ENCODE results near the gene FNBP1L.
"Not testable (repeated sequence)": the region's sequence is repeated elsewhere in the genome, so short reads cannot be mapped to it uniquely, and the experiment has no call there.

The FNBP1L gene

GRCh38 chr1:93575621-93576284, 127.8 kb downstream of the FNBP1L start:
- no peak for DNase-seq

DNA sequence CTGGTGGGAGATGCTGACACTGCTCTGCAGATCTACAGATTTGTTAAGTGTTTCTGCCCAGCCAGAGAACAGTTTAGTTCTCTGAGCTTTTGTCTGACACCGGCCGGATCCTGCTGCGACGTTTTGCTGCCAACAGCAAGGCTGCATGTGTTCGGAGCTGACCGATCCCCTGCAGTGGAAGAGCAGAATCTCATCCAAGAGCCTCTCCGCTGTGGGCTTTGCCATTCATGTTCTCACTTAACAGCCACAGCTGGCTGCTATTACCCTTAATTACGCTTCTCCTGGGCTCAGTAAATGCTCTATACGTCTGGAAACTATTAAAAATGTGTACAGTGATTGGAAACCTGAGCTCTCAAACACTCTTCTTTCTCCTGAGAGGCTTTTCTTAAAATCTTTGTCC, 128.4 kb downstream of the FNBP1L start:
- DNase-seq = no peak

- no peak for DNase-seq
Observed at GRCh38 chr1:93576746-93577145, 128.8 kb downstream of the FNBP1L start.

DNA sequence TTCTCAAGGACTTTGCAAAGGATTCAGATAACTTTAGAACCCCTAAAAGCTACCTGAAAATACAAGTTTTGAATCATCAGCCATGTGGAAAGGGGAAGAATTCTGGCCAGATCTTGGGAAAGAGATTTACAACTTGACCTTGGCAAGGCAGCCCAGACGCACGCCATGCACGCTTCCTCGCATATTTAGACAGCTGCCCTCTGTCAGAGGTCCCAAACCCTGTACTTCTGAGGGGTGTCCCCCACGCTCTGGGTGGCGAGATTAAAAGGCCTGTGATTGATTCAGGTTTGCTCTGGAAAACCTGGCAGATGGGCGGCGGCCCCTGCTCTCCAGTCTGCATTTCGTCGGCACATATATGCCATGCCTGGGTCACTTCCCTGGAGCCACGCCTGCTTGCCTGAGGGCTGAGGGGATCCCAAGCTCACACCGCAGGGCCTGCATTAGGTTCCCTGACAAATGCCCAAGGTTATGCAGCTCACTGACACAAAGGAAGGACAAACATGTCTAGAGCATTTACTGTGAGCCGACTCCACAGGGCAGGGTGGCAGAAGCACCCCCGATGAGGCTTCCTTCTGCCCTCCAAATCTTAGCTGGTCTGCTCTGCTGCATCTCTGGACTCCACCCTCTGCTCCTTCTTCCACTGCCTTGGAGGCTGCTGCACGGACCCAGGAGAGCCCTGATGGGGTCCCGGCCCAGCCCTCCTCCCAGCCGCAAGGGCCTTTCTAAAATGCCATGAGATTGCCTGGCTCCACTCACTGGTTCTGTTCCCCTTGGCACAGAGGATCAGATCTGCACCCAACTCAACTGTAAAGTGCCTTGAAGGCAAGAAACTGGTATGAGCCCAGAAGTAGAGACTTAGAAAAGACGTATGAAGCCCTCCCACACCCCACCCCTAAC, 129.9 kb downstream of the FNBP1L start:
- DNase-seq = no peak

GRCh38 chr1:93578433-93578830, 130.5 kb downstream of the FNBP1L start:
- DNase-seq = no peak

- DNase-seq = no peak
Observed at GRCh38 chr1:93578911-93579825, 131.2 kb downstream of the FNBP1L start.

DNA sequence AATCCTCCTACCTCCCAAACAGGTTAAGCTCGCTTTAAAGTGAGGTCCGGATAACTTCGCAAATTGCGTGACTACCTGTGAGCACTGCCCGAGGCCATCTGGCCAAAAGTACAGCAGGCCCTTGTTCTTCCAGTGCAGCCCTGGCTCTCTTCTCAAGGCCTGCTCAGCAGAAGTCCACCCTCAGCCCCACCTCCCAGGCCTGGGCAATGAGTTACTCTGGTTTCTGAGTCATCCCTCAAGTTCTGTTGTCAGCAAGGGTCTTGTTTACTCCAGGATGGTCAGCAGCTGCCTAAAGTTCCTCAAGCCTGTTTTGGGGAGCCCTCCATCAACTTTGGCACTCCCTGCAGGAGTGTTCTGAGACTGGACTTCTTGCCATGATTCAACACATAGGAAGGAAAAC, 132.0 kb downstream of the FNBP1L start:
- no peak for DNase-seq

GRCh38 chr1:93581917-93582850, 134.3 kb downstream of the FNBP1L start:
- no peak for DNase-seq

GRCh38 chr1:93584261-93585003, 136.5 kb downstream of the FNBP1L start:
- no peak for DNase-seq

GRCh38 chr1:93585059-93585966, 137.4 kb downstream of the FNBP1L start:
- DNase-seq = no peak

DNA sequence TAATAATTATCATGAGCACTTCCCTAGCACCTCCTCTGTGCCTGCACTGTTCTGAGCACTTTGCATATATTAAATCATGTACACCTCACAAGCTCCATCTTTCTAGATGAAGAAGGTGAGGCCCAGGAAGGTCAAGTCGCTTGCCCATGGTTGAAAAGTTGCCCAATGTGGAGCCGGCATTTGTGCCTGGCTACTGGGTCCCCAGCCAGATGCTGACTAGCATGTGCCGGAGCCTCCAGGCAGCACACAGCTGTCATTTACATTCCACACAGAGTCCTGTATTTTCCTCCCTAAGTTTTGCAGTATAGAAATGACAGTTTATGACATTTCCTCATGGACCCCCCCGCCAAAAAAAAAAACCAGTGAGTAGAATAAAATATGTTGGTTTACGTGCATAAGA, 139.4 kb downstream of the FNBP1L start:
- no peak for DNase-seq

DNA sequence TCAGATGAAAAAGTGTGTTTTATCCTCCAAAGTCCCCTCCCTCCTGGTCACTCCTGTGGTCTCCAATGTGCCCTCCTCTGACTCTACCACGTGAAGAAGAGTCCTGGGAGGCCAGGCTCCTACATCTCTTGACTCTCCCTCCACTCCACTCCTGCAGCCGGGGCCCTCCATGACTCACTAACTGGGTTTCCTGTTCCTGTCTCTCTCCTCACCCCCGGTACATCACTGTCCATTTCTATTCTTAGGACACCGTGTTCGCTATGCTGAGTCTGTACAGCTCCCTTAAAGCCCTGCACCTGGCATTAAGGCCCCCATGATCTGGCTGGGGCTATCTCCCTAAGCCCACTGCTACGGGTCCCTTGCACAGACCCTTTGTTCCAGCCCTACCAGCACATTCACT, 140.3 kb downstream of the FNBP1L start:
- DNase-seq = no peak

- no peak for DNase-seq
Observed at GRCh38 chr1:93588955-93589354, 141.0 kb downstream of the FNBP1L start.

- not testable (repeated sequence) for DNase-seq
Observed at GRCh38 chr1:93591291-93591675, 143.4 kb downstream of the FNBP1L start.

DNA sequence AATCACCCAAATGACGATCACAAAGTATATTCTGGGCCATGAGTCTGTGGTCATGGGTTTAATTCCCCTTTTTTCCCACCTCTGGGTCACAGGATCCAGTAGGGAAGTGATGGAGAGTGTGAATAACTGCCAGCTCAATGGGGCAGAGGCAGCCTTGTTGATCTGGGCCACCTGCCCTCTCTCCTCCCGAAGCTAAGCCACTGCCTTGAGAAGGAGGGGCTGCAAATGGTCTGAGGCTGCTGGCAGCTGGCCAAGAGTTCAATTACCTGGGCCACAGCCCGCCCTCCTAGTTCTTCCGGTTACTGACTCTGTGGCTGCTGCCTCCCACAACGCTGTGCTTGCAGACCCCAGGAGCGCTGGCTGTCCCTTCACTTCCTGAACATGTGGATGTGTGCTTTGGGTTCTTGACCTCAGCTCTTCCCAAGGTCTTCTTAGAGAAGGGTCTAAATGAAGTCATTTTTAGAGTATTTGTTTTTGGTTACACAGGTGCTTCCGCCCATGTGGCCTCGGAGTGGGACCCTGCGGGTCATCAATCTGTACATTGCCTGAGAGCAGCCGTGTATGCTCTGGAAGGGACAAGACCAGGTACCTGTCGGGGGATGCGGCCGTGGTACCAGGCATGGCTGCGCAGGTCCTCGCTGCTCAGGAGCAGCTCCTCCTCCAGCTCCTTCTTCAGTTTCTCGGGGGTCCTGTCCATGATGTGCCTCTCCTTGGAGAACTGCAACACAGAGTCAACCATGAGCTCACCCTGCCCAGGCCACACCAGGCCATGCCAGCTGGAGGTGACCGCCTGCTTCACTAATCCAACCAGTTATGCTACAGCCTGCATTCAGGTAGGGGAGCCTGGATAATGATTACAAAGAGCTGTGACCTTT, 144.0 kb downstream of the FNBP1L start:
- no peak for DNase-seq

DNA sequence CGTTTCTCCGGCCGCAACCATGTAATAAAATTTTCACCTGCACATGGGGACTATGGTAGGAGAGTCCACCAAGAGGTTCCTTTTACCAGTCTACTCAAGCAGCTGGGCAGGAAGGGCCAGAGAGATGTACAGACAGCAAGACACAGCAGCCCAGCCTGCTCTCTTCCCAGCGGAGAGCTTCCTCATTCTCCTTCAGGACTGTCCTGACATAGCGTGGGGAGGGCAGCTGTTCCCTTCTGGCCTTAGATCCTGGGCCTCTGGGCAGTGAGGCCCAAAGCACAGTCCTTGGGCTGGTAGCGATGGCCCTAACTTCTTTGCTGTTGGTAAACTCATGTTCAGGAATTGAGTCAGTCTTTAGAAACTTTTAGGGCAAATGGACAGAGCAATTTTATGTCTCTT, 144.6 kb downstream of the FNBP1L start:
- no peak for DNase-seq

DNA sequence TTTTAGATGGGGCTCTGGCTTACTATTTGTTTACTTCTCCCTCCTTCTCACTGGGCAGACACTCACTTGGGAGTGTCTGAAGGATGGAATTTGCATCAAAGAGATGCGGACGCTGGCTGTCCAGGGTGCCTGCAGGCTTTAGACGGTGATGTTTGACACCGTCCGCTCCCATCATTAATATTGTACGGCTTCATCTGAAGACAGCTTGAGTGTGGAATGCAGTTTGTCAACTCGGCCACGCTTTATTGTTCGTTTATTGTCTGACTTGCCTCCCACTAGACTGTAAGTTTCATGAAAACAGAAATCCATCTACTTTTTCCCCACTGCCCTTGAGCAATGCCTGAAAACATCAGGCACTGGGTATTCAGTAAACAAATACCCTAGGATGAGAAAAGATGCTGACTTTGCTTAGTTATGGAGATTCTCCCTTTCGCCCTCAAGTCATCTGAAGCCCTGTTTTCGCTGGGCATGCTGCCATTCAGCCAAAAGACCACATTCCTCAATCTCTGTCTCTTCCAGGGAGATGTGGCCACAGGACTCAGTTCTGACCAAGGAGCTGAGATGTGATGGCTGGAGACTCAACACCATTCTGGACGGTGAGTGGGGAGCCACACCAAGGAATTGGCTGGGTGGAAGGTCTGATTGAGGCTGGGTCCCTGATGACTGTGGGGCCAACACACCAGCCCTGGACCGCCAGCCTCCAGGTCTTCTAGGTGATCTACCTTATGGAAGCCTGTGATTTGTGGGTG, 146.1 kb downstream of the FNBP1L start:
- DNase-seq = no peak

DNA sequence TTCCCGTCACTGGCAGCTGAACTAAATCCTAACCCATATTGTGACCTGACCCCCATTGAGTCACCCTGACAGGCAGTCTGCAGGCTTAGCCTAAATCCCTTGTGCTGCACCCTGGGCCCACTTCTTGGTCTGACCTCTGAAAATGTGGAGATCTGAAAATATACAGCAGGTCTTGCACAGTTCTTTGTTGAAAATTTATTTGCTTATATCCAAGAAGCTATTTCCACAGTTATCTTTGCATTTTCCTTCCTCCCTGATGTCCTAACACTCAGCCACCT, 146.6 kb downstream of the FNBP1L start:
- no peak for DNase-seq

DNA sequence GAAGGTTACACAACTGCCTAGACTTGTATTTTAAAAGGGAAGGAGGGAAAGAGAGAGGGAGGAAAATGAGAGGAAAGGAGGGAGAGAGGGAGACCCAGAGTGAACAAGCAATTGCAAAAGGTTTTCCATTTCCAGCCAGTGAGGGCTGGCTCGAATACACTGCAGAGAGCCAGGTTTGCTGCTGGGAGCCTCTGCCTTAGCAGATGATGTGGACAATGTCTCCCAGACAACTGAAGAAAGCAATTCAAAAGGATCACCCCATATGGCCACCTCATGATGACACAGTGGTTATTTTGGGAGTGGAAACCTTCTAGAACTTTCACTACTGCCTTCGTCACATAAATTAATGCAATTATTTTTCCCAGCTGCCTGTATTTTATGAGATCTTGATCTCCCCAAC, 147.3 kb downstream of the FNBP1L start:
- DNase-seq = no peak

Data from 8988T (cell line).